Left lung (tissue), 10 donors: ENCODE measurements around the gene NF2. TPM values are rescaled to one million over a fixed set of nuclear protein-coding genes. Genes with fewer than 3 reads are reported as not detected.

Source experiments
- ATAC-seq: fragments of 200-7000 bp; cut with Tn5 transposase; one replicate; pipeline ENCODE4 v1.9.1; 2020; ENCODE audit warnings: moderate library complexity
- DNase-seq, 4 donors: peaks; one replicate each; pipeline ENCODE4 v3.0.0-alpha.2; 2013 to 2020
- H3K27ac ChIP-seq, 2 donors: fragments of 200-600 bp; sonication (generic) in 1 of 2; one replicate each; pipeline versions ENCODE4 v1.5.0 to v1.8.0; 2020 to 2021
- H3K27me3 ChIP-seq, 2 donors: fragments of 200-600 bp; sonication (generic) in 1 of 2; one replicate each; pipeline versions ENCODE4 v1.5.0 to v1.8.0; 2020 to 2021
- H3K36me3 ChIP-seq, 2 donors: fragments of 200-600 bp; sonication (generic) in 1 of 2; one replicate each; pipeline versions ENCODE4 v1.5.0 to v1.8.0; 2020 to 2021
- H3K4me1 ChIP-seq, 2 donors: fragments of 200-600 bp; one replicate each; pipeline ENCODE4 v1.8.0; 2021
- H3K4me3 ChIP-seq, 2 donors: fragments of 200-600 bp; sonication (generic) in 1 of 2; one replicate each; pipeline versions ENCODE4 v1.5.0 to v1.8.0; 2020 to 2021; ENCODE audit warnings: mild to moderate bottlenecking in 1 of 2
- H3K9me3 ChIP-seq, 2 donors: fragments of 200-600 bp; sonication (generic) in 1 of 2; one replicate each; pipeline versions ENCODE4 v1.5.0 to v1.8.0; 2020 to 2021
- CTCF ChIP-seq, 2 donors: fragments of 200-600 bp; sonication (generic) in 1 of 2; IDR thresholded peaks; one replicate each; pipeline versions ENCODE4 v1.5.0 to v1.8.0; 2021; ENCODE audit warnings: antibody characterized with exemption in 2 of 2
- intact Hi-C, 2 donors: fragments of 100-400 bp; cut with DNase I; formaldehyde crosslinking; loops; one replicate each; pipeline versions ENCODE4 v1.11.2 to v1.14.2; 2022
- polyA plus RNA-seq, 6 donors: library from polyadenylated mRNA; unstranded; fragments of 120-200 nt; gene quantifications; one replicate each; pipeline ENCODE4 v1.2.1, GENCODE V29; 2013; ENCODE audit not compliant: insufficient read length in 6 of 6
- total RNA-seq, 2 donors: library from RNA; stranded (reverse); fragmentation: NEBNext Ultra II Directional; extraction: Animal tissue kit (Norgen Biotek cat#: 25700); gene quantifications; one replicate each; pipeline ENCODE4 v1.2.1, GENCODE V29; 2021
- donor health status: DM: no; HTN: yes; CAD: no.
- donor health status: DM: no; HTN: no; CAD: no.

NF2 gene
- total and polyA plus RNA-seq, 8 donors = 20.1 to 65.3 (median 23.4) TPM

GRCh38 chr22:29731058-29731850, 127.8 kb downstream of the NF2 start:
- no peak for TF ChIP-seq CTCF (IDR thresholded peaks at IDR 0.05)
- Histone ChIP-seq H3K36me3 (peaks cover 0 to 56% of the 10 kb centered on the region in 2 donors), H3K4me3 (no peak overlapping the region), H3K9me3 (no peaks in the 10 kb centered on the region), H3K27ac (no peak overlapping the region), H3K27me3 (peaks cover 0 to 10% of the 10 kb centered on the region in 2 donors), H3K4me1 (no peaks in the 10 kb centered on the region)
- intact Hi-C loops = no loop called here
- ATAC-seq (no peak), DNase-seq (no peak)

- intact Hi-C loops = no loop called here
- ATAC-seq = no peak
- no peaks in the 10 kb centered on the region for H3K4me1 ChIP-seq
- no peak for TF ChIP-seq CTCF (IDR thresholded peaks at IDR 0.05)
- H3K27me3 ChIP-seq = no peaks in the 10 kb centered on the region
- no peak overlapping the region for H3K4me3 ChIP-seq
- no peak overlapping the region for H3K27ac ChIP-seq
- no peak for DNase-seq
- H3K9me3 ChIP-seq = no peaks in the 10 kb centered on the region
- H3K36me3 ChIP-seq = peaks cover 0 to 66% of the 10 kb centered on the region in 2 donors
These were observed 129.4 kb downstream of the NF2 start for GRCh38 chr22:29732883-29733282.

DNA sequence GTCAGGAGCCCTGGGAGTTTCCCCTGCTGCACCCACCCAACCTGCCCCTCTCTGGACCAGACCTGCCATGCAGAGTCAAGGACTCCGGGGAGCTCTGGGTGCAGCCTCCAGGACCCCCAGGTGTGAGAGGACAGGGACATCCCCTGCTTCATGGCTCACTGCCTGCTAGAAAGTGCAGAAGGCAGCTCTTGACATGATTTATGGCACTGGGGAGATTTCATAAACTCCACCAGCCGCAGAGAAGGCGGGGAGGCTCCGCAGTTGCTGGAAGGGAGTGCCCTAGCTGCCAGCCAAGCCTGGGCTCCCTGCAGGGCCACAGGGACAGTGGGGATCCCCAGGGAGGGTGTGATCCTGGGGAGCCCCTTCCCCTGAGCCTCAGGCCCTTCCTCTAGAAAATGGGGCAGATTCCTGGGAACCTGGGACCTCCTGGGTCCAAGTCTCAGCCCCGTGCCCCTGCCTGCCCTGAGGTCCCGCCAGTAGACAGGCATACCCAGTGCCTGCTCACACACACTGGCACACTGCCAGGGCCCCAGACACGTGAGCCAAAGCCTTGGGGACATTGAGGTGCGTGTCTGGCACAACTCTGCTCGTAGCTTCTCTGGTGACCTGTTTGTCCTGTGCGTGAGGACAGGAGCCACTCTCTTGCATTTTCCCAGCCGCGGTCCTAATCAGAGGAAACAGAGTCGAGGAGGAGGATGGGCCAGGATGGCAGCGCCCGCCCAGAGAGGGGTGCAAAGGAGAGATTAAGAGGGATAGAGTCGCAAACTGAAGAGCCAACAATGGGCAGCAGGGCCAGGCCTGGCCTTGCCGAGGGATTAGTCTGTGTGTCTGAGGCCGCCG, 130.1 kb downstream of the NF2 start:
- Histone ChIP-seq H3K4me3 (no peak overlapping the region), H3K36me3 (peaks cover 0 to 73% of the 10 kb centered on the region in 2 donors), H3K9me3 (no peaks in the 10 kb centered on the region), H3K27ac (no peak overlapping the region), H3K27me3 (no peaks in the 10 kb centered on the region), H3K4me1 (no peaks in the 10 kb centered on the region)
- no peak for ATAC-seq
- TF ChIP-seq CTCF (IDR thresholded peaks at IDR 0.05) = no peak
- intact Hi-C loops = no loop called here
- no peak for DNase-seq

GRCh38 chr22:29734406-29734805, 131.0 kb downstream of the NF2 start:
- Histone ChIP-seq H3K27me3 (no peaks in the 10 kb centered on the region), H3K4me1 (no peaks in the 10 kb centered on the region), H3K4me3 (no peak overlapping the region), H3K9me3 (no peaks in the 10 kb centered on the region), H3K27ac (no peak overlapping the region), H3K36me3 (peaks cover 0 to 74% of the 10 kb centered on the region in 2 donors)
- intact Hi-C loops = no loop called here
- no peak for DNase-seq
- no peak for TF ChIP-seq CTCF (IDR thresholded peaks at IDR 0.05)
- no peak for ATAC-seq

GRCh38 chr22:29734838-29735237, 131.4 kb downstream of the NF2 start:
- Histone ChIP-seq H3K27me3 (no peaks in the 10 kb centered on the region), H3K36me3 (peaks cover 0 to 76% of the 10 kb centered on the region in 2 donors), H3K4me3 (no peak overlapping the region), H3K9me3 (no peaks in the 10 kb centered on the region), H3K4me1 (no peaks in the 10 kb centered on the region), H3K27ac (no peak overlapping the region)
- ATAC-seq = no peak
- no peak for TF ChIP-seq CTCF (IDR thresholded peaks at IDR 0.05)
- intact Hi-C loops = no loop called here
- DNase-seq = no peak
